Endothelial cell of umbilical vein (primary cell): ENCODE data around the gene IGF2BP2. TPM values are rescaled to one million over a fixed set of nuclear protein-coding genes. Genes with fewer than 3 reads are reported as not detected.
A peak's percentile ranks its signal among the peaks of the same experiment; 100 is the strongest.

Experiments used
- BruUV-seq: library from RNA; stranded (reverse); fragments of 400-500 nt; replicated peaks from 2 replicates; lab custom pipeline; 2021; lab: Mats Ljungman, UMichigan
- CTCF ChIA-PET: fragments of 300-600, 350-600 bp; sonication (Branson Sonifier 250); formaldehyde crosslinking; loops from one replicate; lab custom pipeline; 2021; ENCODE audit warnings: antibody characterized with exemption, inconsistent platforms; lab: Charles Lee
- POLR2A ChIA-PET: fragments of 300-600, 350-600 bp; sonication (Branson Sonifier 250); formaldehyde crosslinking; loops from one replicate; lab custom pipeline; 2021; ENCODE audit warnings: antibody characterized with exemption, inconsistent platforms; lab: Charles Lee
- DNase-seq: peaks from one replicate; pipeline ENCODE4 v3.0.0-alpha.2; 2011; ENCODE audit warnings: low read depth, low spot score
- FAIRE-seq: peaks from 2 replicates; lab custom pipeline; 2011; peaks lifted over from hg19 to GRCh38; lab: Jason Lieb, UNC
- H2AFZ ChIP-seq: 2 replicates; pipeline ENCODE4 v1.6.0; 2012; ENCODE audit warnings: low read depth, low read length, control low read depth, inconsistent platforms
- H3K27ac ChIP-seq: 2 replicates; pipeline ENCODE4 v1.5.1; 2011; ENCODE audit warnings: low read depth, mild to moderate bottlenecking, control low read depth, low read length, moderate library complexity; ENCODE audit not compliant: insufficient read depth
- H3K27me3 ChIP-seq, 2 experiments: 2 replicates each; pipeline versions ENCODE4 v1.6.0 to v1.6.1; 2011; ENCODE audit warnings: low read length in 2 of 2, mixed read lengths in 1 of 2; ENCODE audit not compliant: control insufficient read depth in 2 of 2, insufficient read depth in 2 of 2
- H3K36me3 ChIP-seq, 2 experiments: 2 replicates in 1 of 2; 3 replicates in 1 of 2; pipeline ENCODE4 v1.5.1; 2011; ENCODE audit warnings: low read length in 2 of 2, mild to moderate bottlenecking in 1 of 2, moderate library complexity in 1 of 2; ENCODE audit not compliant: control insufficient read depth in 2 of 2, insufficient read depth in 2 of 2; ENCODE audit errors: extremely low read depth in 1 of 2
- H3K4me1 ChIP-seq: 3 replicates; pipeline ENCODE4 v1.5.1; 2011; ENCODE audit warnings: mild to moderate bottlenecking, low read length; ENCODE audit not compliant: control insufficient read depth, insufficient read depth; ENCODE audit errors: extremely low read depth
- H3K4me2 ChIP-seq: 2 replicates; pipeline ENCODE4 v1.6.1; 2011; ENCODE audit warnings: low read length, control low read depth, mixed read lengths; ENCODE audit not compliant: insufficient read depth
- H3K4me3 ChIP-seq, 3 experiments: fragments of 200-600 bp in 1 of 3; sonication (generic), shearing (Covaris generic) in 1 of 3; replicated peaks in 1 of 3; 2 replicates each; pipeline ENCODE4 v1.5.1; 2011 to 2016; ENCODE audit warnings: control low read depth in 3 of 3, low read length in 3 of 3, mild to moderate bottlenecking in 2 of 3, inconsistent platforms in 1 of 3, low read depth in 1 of 3, moderate library complexity in 1 of 3; ENCODE audit not compliant: insufficient read depth in 1 of 3
- H3K79me2 ChIP-seq: 2 replicates; pipeline ENCODE4 v1.6.0; 2012; ENCODE audit warnings: low read length, inconsistent platforms; ENCODE audit not compliant: control insufficient read depth, insufficient read depth
- H3K9ac ChIP-seq: replicated peaks from 2 replicates; pipeline ENCODE3; 2011; ENCODE audit warnings: low read length, control low read depth; ENCODE audit not compliant: insufficient read depth; ENCODE audit errors: extremely low read depth
- H3K9me1 ChIP-seq: replicated peaks from 3 replicates; pipeline ENCODE4 v1.6.0; 2011; ENCODE audit warnings: mild to moderate bottlenecking, low read length; ENCODE audit not compliant: control insufficient read depth, insufficient read depth; ENCODE audit errors: extremely low read depth
- H3K9me3 ChIP-seq: replicated peaks from 2 replicates; pipeline ENCODE4 v1.5.1; 2012; ENCODE audit warnings: low read length, inconsistent platforms; ENCODE audit not compliant: control insufficient read depth, insufficient read depth
- H4K20me1 ChIP-seq: replicated peaks from 2 replicates; pipeline ENCODE3; 2011; ENCODE audit warnings: mild to moderate bottlenecking, low read length; ENCODE audit not compliant: control insufficient read depth, insufficient read depth; ENCODE audit errors: extremely low read depth
- EZH2 ChIP-seq: IDR thresholded peaks from 2 replicates; pipeline ENCODE4 v1.6.1; 2012; ENCODE audit warnings: borderline replicate concordance, low read depth, mild to moderate bottlenecking, moderate library complexity, low read length, inconsistent platforms; ENCODE audit not compliant: severe bottlenecking
- FOS ChIP-seq: IDR thresholded peaks from 2 replicates; pipeline ENCODE4 v1.6.1; 2011; ENCODE audit warnings: mild to moderate bottlenecking, low read length, moderate library complexity, borderline replicate concordance; ENCODE audit not compliant: insufficient read depth
- GATA2 ChIP-seq: IDR thresholded peaks from 2 replicates; pipeline ENCODE4 v1.7.0; 2011; ENCODE audit warnings: low read depth, mild to moderate bottlenecking, moderate library complexity, mixed read lengths, low read length; ENCODE audit not compliant: insufficient read length, insufficient read depth
- JUN ChIP-seq: IDR thresholded peaks from 2 replicates; pipeline ENCODE4 v1.6.1; 2011; ENCODE audit warnings: borderline replicate concordance, low read depth; ENCODE audit not compliant: insufficient read length, insufficient read depth
- MYC ChIP-seq: IDR thresholded peaks from one replicate; pipeline ENCODE4 v1.6.1; 2011; ENCODE audit warnings: mild to moderate bottlenecking, low read depth, low read length
- POLR2A ChIP-seq: IDR thresholded peaks from 2 replicates; pipeline ENCODE4 v1.6.1; 2012; ENCODE audit warnings: low read depth, mild to moderate bottlenecking, control low read depth, low read length
- POLR2AphosphoS5 ChIP-seq: IDR thresholded peaks from 2 replicates; pipeline ENCODE4 v1.6.1; 2012; ENCODE audit warnings: low read depth, mild to moderate bottlenecking, control low read depth, low read length, moderate library complexity; ENCODE audit not compliant: insufficient read depth
- dilution Hi-C: fragments of 300-500 bp; cut with MboI; formaldehyde crosslinking; loops from one replicate; pipeline ENCODE4 v1.15.0; 2019; ENCODE audit warnings: low sequenced_read_pairs; ENCODE audit not compliant: extremely low pct_ligation_motif_present
- intact Hi-C: fragments of 100-400 bp; cut with micrococcal nuclease; formaldehyde crosslinking; loops from one replicate; pipeline ENCODE4 v1.10.0; 2022
- polyA plus RNA-seq, 4 experiments: library from polyadenylated mRNA; depleted of rRNA in 3 of 4; stranded (reverse) in 3 of 4; unstranded in 1 of 4; fragments of >200 nt; gene quantifications; 2 replicates each; pipeline versions ENCODE4 v1.2.1 to v1.2.3, GENCODE V29; 2011 to 2012; ENCODE audit warnings: missing spikeins in 1 of 4
- total RNA-seq: library from RNA; stranded (reverse); gene quantifications from 2 replicates; pipeline ENCODE4 v1.2.3, GENCODE V29; 2021
- TF ChIP-seq, protein P1 (sequence below): IDR thresholded peaks from 2 replicates; pipeline ENCODE4 v1.6.1; 2011; ENCODE audit not compliant: insufficient read depth, insufficient read length
- TF ChIP-seq, protein P2 (sequence below), 2 donors: IDR thresholded peaks; 1 replicate in 1 of 2; 2 replicates in 1 of 2; pipeline ENCODE4 v1.5.1; 2011; ENCODE audit warnings: low read length in 2 of 2, mild to moderate bottlenecking in 2 of 2, moderate library complexity in 2 of 2, control low read depth in 1 of 2, inconsistent platforms in 1 of 2, low read depth in 1 of 2; ENCODE audit not compliant: insufficient read depth in 1 of 2; ENCODE audit errors: extremely low read depth in 1 of 2

IGF2BP2 gene
- total and polyA plus RNA-seq, 2 donors (not counting 3 experiments of a cell fraction or from before 2014, with no cell fraction given): 10.7 to 130 TPM

DNA sequence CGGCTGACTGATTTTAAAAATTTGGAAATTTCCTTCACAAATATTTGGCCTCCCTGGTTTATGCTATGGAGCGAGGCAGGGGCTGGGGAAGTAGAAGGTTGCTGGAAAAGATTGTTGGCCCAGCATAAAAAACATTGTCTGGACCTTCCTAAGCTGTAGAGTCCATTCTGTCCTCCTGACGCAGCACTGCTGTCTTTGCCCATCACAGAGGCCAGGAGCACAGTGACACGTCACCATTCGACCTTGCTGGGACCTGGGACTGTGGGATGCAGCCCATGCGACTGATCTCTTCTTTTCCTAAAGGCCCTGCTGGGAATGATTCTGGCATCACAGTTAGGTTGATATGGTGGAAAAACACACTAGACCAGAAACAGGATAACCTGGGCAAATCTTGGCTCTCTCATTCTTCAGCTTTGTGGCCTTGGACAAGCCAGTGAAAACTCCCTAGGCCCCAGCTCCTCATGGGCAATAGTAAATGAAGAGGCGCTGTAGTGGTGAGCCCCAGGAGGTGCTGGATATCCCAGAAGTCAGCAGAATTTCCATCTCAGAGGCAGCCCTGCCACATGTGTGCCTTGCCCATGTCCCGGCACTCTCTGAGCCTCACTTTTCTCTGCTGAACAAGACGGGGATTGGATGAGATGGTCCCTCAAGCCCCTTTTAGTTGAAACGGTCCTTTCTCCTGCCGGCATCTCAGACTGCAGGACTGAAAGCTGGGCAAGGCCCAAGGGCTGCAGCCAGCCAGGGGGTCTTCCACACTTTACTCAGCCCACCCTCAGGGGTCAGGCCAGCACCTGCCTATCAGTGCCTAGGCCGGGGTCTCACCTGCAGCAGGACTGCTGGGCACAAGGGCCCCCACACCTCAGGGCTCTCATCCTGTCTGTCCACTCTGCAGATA lies 169.2 kb downstream of the IGF2BP2 start:
- no TSS peak for BruUV-seq
- CTCF ChIA-PET: interaction anchor here (0.7 to 7.6 kb wide), 8 partner anchors 7 to 296 kb away, joined by 3 to 223 read pairs (median 4); no protein-coding TSS in a partner anchor
- H3K36me3 ChIP-seq: peaks cover 16 to 41% of the 10 kb centered on the region in 2 experiments
- H2AFZ ChIP-seq: no peak overlapping the region
- TF ChIP-seq MYC (no peak), POLR2A (no peak), GATA2 (no peak), JUN (no peak), POLR2AphosphoS5 (no peak), FOS (no peak), EZH2 (no peak)
- TF ChIP-seq, protein P1, sequence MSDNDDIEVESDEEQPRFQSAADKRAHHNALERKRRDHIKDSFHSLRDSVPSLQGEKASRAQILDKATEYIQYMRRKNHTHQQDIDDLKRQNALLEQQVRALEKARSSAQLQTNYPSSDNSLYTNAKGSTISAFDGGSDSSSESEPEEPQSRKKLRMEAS: no peak
- TF ChIP-seq, protein P2, sequence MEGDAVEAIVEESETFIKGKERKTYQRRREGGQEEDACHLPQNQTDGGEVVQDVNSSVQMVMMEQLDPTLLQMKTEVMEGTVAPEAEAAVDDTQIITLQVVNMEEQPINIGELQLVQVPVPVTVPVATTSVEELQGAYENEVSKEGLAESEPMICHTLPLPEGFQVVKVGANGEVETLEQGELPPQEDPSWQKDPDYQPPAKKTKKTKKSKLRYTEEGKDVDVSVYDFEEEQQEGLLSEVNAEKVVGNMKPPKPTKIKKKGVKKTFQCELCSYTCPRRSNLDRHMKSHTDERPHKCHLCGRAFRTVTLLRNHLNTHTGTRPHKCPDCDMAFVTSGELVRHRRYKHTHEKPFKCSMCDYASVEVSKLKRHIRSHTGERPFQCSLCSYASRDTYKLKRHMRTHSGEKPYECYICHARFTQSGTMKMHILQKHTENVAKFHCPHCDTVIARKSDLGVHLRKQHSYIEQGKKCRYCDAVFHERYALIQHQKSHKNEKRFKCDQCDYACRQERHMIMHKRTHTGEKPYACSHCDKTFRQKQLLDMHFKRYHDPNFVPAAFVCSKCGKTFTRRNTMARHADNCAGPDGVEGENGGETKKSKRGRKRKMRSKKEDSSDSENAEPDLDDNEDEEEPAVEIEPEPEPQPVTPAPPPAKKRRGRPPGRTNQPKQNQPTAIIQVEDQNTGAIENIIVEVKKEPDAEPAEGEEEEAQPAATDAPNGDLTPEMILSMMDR (IDR thresholded peaks at IDR 0.05; ENCODE audit: extremely low read depth in 1 of 2, insufficient read depth in 1 of 2, low read depth in 1 of 2, low read length in 2 of 2): no peak
- H3K9me3 ChIP-seq: no peaks in the 10 kb centered on the region
- peaks cover 5% of the 10 kb centered on the region for H3K79me2 ChIP-seq
- H3K27ac ChIP-seq: peak overlapping the region; percentile 74
- H3K9me1 ChIP-seq: no peaks in the 10 kb centered on the region
- H4K20me1 ChIP-seq: no peaks in the 10 kb centered on the region
- POLR2A ChIA-PET: interaction anchor here (1.0 to 1.4 kb wide), 3 partner anchors 73 to 282 kb away, joined by 3 to 5 read pairs (median 4); partner anchors contain the start of gene TRA2B
- dilution Hi-C loops: no loop called here
- H3K4me1 ChIP-seq: peaks cover 53% of the 10 kb centered on the region
- peak overlapping the region; percentile 30 for H3K9ac ChIP-seq
- peak; percentile 49 for FAIRE-seq
- H3K4me3 ChIP-seq: no peak overlapping the region
- intact Hi-C loops: loop anchor here (1.0 to 10.0 kb wide), 2 partner anchors 79 to 889 kb away; partner anchors contain the start of gene CRYGS
- DNase-seq: no peak
- no peaks in the 10 kb centered on the region for H3K27me3 ChIP-seq
- no peak overlapping the region for H3K4me2 ChIP-seq
